SU-DHL-6 (cell line): Measurements from ENCODE around the gene TNS3.
A peak's percentile ranks its signal among the peaks of the same experiment; 100 is the strongest.

Source experiments
- H2AFZ ChIP-seq: fragments of 200-600 bp; sonication (generic); 2 replicates; pipeline ENCODE4 v1.6.1; 2014; ENCODE audit warnings: low read depth, mild to moderate bottlenecking, moderate library complexity, mixed read lengths, antibody characterized with exemption, low read length; ENCODE audit not compliant: severe bottlenecking
- H3F3A ChIP-seq: fragments of 200-600 bp; shearing (Covaris generic); 2 replicates; pipeline ENCODE4 v1.6.0; 2016; ENCODE audit warnings: antibody characterized with exemption, mild to moderate bottlenecking; ENCODE audit not compliant: insufficient read depth
- H3K27ac ChIP-seq: fragments of 200-600 bp; sonication (generic); 2 replicates; pipeline ENCODE4 v1.5.1; 2016; ENCODE audit warnings: low read depth, mild to moderate bottlenecking, low read length, moderate library complexity, mixed read lengths
- H3K27me3 ChIP-seq: fragments of 200-600 bp; sonication (generic), shearing (Covaris generic); 2 replicates; pipeline ENCODE4 v1.6.0; 2014; ENCODE audit warnings: mild to moderate bottlenecking, low read length
- H3K36me3 ChIP-seq: fragments of 200-600 bp; sonication (generic); 2 replicates; pipeline ENCODE4 v1.6.1; 2014; ENCODE audit warnings: mild to moderate bottlenecking, low read length, mixed read lengths
- H3K4me2 ChIP-seq: fragments of 300-600, 200-600 bp; shearing (Covaris generic), sonication (generic); 2 replicates; pipeline ENCODE4 v1.6.0; 2014; ENCODE audit warnings: low read length, low read depth, mild to moderate bottlenecking; ENCODE audit not compliant: poor library complexity, severe bottlenecking
- H3K4me3 ChIP-seq: fragments of 200-600 bp; sonication (generic); 2 replicates; pipeline ENCODE4 v1.5.1; 2014; ENCODE audit warnings: antibody characterized with exemption, low read length, mild to moderate bottlenecking, mixed read lengths; ENCODE audit not compliant: insufficient read depth, poor library complexity, severe bottlenecking
- H3K79me2 ChIP-seq: fragments of 200-600 bp; sonication (generic); 2 replicates; pipeline ENCODE4 v1.6.1; 2014; ENCODE audit warnings: mild to moderate bottlenecking, low read length, moderate library complexity; ENCODE audit not compliant: insufficient read depth
- H3K9ac ChIP-seq: fragments of 200-600 bp; sonication (generic); 2 replicates; pipeline ENCODE4 v1.7.0; 2014; ENCODE audit warnings: mild to moderate bottlenecking, low read length
- H3K9me2 ChIP-seq: fragments of 200-600 bp; sonication (generic); replicated peaks from 2 replicates; pipeline ENCODE4 v1.6.1; 2014; ENCODE audit warnings: low read length; ENCODE audit not compliant: insufficient read depth
- H3K9me3 ChIP-seq: fragments of 200-600 bp; sonication (generic); 2 replicates; pipeline ENCODE4 v1.6.1; 2014; ENCODE audit warnings: low read length, mixed read lengths; ENCODE audit not compliant: insufficient read depth
- H4K20me1 ChIP-seq: fragments of 200-600 bp; sonication (generic); 2 replicates; pipeline ENCODE4 v1.6.1; 2014; ENCODE audit warnings: low read depth, mild to moderate bottlenecking, antibody characterized with exemption, low read length, moderate library complexity, mixed read lengths
- CTCF ChIP-seq: fragments of 200-600 bp; sonication (generic); IDR thresholded peaks from one replicate; pipeline ENCODE4 v1.5.1; 2017; ENCODE audit warnings: antibody characterized with exemption, mild to moderate bottlenecking, low read length, moderate library complexity; ENCODE audit not compliant: insufficient read depth, poor library complexity, severe bottlenecking
- EZH2phosphoT487 ChIP-seq: fragments of 200-600 bp; sonication (generic), shearing (Covaris generic); conservative IDR thresholded peaks from 2 replicates; pipeline ENCODE4 v1.6.1; 2018; ENCODE audit warnings: mild to moderate bottlenecking, antibody characterized with exemption, low read length, moderate library complexity, mixed read lengths

TNS3 gene

GRCh38 chr7:47483604-47484273, 98.2 kb downstream of the TNS3 start:
- H3F3A ChIP-seq = no peaks in the 10 kb centered on the region
- no peak overlapping the region for H3K4me3 ChIP-seq
- no peaks in the 10 kb centered on the region for H4K20me1 ChIP-seq
- H3K36me3 ChIP-seq = no peaks in the 10 kb centered on the region
- no peak for TF ChIP-seq EZH2phosphoT487
- peak; percentile 25 for TF ChIP-seq CTCF
- no peak overlapping the region for H3K9ac ChIP-seq
- H3K79me2 ChIP-seq = peaks cover 28% of the 10 kb centered on the region
- H3K9me2 ChIP-seq = no peaks in the 10 kb centered on the region
- H3K27me3 ChIP-seq = no peaks in the 10 kb centered on the region
- H3K9me3 ChIP-seq = no peaks in the 10 kb centered on the region
- no peak overlapping the region for H2AFZ ChIP-seq
- no peak overlapping the region for H3K4me2 ChIP-seq
- no peak overlapping the region for H3K27ac ChIP-seq

DNA sequence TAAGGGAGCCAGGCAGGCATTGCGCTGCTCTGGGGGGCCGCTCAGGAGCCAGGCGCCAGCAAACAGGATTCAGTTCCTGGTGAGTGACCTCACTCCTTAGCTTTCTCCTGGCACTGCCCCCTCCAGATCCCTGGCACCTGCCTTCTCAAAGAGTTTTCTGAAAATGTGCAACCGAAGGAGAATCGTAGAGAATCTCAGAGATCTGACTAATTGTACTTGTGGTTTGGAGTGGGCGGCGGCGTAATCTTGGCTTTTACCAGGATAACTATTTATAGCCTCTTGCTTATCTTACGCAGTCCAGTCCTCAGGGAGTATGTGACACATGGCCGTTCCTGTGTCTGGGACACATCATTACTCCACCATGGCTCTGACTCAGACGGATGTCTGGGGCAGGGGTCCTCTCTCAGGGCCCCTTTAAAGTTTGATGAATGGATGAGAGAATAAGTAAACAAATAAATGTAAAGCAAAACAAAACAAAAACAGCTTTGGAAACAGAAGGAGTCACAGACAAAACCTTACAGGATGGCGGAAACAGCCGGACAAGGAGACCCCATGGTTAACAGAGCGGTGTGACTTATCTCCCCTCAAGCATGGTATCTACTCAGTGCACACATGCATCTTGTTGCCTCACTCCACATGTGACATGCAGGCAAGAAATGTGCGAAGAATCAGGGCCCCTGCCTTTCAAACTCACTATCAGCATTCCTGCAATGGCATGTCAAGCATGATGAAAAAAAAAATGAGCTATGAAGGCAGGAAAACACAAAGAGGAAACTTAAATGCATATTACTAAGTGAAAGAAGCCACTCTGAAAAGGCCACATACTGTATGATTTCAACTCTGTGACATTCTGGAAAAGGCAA, 99.7 kb downstream of the TNS3 start:
- H3F3A ChIP-seq = no peaks in the 10 kb centered on the region
- no peak overlapping the region for H3K4me2 ChIP-seq
- H3K27me3 ChIP-seq = no peaks in the 10 kb centered on the region
- H3K9ac ChIP-seq = no peak overlapping the region
- H3K36me3 ChIP-seq = no peaks in the 10 kb centered on the region
- no peak overlapping the region for H2AFZ ChIP-seq
- no peaks in the 10 kb centered on the region for H3K9me3 ChIP-seq
- H3K9me2 ChIP-seq = no peaks in the 10 kb centered on the region
- H3K79me2 ChIP-seq = peaks cover 37% of the 10 kb centered on the region; the same call in 1 of the 2 replicates
- TF ChIP-seq EZH2phosphoT487 (no peak), CTCF (no peak)
- H3K4me3 ChIP-seq = no peak overlapping the region
- no peak overlapping the region for H3K27ac ChIP-seq
- no peaks in the 10 kb centered on the region for H4K20me1 ChIP-seq

DNA sequence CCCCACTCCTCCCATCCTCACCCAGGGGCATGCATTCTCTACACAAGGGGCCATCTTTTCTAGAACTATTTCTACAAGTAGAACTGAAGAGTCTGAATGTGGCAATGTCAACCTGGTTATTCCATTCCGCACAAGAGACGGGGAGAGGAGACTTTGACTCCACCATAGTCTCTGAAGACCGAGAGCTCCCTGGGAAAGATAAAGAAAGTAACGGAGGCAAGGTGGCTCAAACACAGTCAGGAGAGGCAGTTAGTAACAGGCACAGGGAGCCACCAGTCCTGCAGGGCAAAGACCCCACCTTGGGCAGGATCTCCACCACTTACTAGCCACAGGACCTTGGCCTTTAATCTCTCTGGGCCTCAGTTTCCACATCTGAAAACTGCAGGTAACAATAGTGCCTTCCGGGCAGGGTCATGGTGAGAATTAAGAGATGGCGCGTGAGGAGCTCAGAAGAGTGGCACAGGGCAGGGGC, 100.3 kb downstream of the TNS3 start:
- Histone ChIP-seq H3K9me2 (no peaks in the 10 kb centered on the region), H3F3A (no peaks in the 10 kb centered on the region), H3K9me3 (no peaks in the 10 kb centered on the region), H3K27ac (no peak overlapping the region), H3K4me2 (peak overlapping the region; percentile 5), H4K20me1 (no peaks in the 10 kb centered on the region), H3K36me3 (no peaks in the 10 kb centered on the region), H3K9ac (no peak overlapping the region), H3K79me2 (peaks cover 44% of the 10 kb centered on the region; the same call in 1 of the 2 replicates), H3K4me3 (no peak overlapping the region), H3K27me3 (no peaks in the 10 kb centered on the region), H2AFZ (no peak overlapping the region)
- TF ChIP-seq EZH2phosphoT487 (no peak), CTCF (no peak)
